Renal pelvis (tissue), 4 donors: Measurements from ENCODE around the gene PRSS33. TPM values are rescaled to one million over a fixed set of nuclear protein-coding genes. Genes with fewer than 3 reads are reported as not detected.

Source experiments
- DNase-seq: peaks from one replicate; pipeline ENCODE4 v3.0.0-alpha.2; 2013
- polyA plus RNA-seq, 3 donors: library from polyadenylated mRNA; unstranded; fragments of 120-200 nt; gene quantifications; one replicate each; pipeline ENCODE4 v1.2.1, GENCODE V29; 2013; ENCODE audit not compliant: insufficient read length in 3 of 3

The PRSS33 gene
- polyA plus RNA-seq, 3 donors, result 0.26 TPM; not detected in 2

DNA sequence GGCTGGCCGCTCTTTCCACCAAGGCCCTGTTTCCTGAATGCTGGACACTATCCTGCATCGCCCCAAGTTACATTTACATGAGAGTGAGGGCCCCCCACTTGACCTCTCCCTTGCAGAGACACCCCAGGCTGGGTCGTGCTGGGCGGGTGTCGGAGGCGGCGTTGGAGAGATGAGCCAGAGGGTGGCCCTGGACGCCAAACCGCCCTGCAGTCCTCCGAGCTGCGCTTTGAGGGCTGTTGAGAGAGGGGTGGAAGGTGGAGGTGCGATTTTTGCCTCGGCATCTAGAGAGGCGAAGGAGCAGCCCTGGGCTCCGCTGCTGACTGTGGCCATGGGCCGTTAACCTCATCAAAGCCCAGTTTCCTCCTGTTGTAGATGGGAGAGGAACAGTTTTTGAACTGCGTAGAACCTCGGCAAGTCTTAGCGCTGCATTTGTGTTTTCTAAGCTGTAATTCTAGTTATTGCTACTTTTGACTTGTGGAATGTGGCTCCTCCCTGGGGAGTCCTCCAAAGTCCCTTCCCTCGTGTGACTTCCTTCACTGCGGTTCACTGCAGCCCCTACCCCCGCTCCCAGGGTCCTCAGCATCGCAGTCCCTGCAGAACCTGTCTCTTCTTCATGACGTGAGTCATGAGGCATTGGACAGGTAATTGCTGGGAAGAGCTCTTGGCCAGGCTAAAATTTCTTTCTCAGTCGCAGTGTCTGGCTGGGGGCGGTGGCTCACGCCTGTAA is 9.3 kb downstream of the PRSS33 start:
- peak; percentile 55 for DNase-seq

DNA sequence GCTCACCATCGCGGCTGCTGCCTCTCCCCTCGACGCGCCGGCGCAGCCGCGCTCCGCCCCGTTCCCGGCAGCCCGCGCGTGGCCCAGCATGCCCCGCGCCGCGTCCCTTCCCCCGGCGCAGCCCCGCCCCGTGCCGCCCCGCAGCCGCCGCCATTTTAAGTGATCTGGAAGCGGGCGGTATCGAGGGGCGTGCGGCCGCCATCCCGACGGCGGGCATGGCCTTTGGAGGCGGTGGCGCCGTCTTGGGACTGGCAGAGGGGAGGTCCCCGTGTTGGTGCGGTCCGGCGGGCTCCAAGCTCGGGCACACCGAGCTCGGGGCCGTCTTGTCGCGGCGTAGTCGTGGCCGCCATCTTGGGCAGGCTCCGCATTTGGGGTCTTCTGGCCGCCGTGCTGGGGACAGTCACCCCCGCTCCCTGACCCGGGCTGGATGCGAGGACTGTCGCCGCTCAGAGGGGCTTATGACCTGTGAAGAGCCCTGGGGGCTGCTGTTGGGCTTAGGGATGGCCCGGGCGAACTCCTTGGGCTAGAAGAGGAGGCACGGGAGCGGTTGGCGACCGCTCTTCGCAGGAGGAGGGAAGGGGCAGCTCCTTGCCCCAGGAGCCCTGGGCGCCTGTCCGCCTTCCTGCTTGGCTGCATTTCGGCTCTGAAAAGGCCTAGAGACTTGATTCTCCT is 10.0 kb downstream of the PRSS33 start, which contains the start of gene ELOB:
Gene ELOB (minus strand): TSS at position 50 of the 672 bp plus-strand sequence. CDS start 41 bp downstream, at position 9.
- DNase-seq, result peak; percentile 87

DNA sequence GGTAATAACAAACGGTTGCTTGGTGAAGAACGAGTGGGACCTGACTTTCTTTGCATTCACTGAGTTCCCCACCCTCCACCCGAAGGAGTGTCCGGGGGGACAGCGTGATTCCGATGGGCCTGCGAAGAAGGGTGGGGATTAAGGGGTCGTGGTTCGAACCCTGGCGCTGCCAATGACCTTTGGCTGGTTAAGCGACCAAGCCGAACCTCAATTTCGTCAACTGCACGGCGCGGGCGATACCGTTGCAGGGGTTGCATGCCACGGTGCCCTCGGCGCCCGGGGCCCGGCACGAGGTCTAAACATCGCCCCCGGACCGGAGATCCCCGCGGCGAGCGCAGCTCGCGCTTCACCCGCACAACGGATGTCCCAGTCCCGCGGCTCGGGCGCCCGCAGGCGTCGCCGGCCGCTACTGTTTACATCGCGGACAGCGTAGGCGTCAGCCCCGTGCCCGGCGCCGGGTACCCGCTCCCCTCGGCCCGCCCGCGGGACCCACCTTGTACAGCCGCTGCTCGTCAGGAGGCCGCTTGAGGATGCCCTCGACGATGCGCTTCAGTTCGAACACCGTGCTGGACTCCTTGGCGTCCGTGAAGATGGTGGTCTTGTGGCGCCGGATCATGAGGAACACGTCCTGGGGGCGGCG is 10.7 kb downstream of the PRSS33 start:
- DNase-seq, result no peak

DNA sequence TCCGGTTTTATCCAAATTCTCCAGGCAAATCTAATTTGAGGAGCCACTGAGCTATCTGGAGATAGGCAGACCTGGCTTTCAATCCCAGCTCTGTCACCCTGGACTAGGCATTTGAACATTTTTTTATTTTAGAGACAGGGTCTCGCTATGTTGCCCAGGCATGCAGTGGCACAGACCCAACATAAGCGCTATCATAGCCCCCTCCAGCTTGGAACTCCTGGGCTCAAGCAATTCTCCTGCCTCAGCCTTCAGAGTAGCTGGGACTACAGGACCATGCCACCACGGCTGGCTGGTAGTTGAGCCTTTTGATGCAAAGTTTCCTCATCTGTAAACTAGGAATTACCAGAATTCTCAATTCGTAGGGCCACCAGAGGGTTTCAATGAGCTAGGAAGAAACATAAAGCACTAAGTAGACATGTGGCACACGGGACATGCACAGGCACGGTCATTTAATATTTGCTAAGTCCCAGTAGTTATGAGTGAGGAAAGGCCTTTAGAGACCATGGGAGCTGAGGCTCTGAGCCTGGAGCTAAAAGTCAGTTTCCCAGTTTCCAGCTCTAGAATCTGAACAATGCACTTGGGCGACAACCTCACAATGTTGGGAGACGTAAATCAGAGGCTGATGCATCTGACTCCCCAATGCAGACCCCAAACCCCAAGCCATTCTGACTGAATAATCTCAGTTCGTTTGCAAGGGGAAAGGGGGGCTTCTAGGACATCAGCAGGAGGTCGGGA is 11.4 kb downstream of the PRSS33 start:
- no peak for DNase-seq

GRCh38 chr16:2775131-2775716 is 12.1 kb downstream of the PRSS33 start:
- DNase-seq, result no peak

DNA sequence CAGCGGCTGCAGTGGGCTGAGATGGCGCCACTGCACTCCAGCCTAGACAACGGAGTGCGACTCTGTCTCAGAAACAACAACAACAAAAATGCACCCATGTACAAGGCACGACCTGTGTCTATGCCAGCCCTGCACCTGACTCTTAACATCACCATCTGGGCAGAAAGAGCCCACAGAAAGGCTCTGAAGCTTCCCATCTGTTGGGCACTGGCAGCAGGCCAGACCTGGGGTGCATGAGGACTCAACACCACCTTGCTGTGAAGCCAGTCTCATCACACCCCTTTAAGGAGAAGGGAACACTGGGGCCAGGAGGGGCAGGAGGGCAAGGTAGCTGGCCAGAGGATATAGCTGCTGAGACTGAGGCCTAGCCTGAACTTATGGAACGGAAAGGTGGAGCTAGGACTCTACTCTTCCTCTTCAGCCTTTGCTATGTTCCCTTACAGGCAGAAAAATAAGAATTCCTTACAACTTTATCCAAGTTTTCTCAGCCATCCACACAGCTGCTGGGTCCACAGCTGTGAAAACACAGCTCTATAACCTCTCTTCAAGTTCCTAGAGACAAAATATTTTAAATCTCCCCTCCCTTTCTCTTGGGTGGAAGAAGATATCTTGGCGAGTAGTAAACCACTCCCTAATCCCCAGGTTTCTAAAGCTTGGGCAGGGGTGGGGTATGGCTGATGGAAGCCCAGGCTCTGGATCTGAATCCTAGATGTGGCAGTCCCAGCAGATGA is 13.0 kb downstream of the PRSS33 start:
- DNase-seq, result no peak

GRCh38 chr16:2773188-2773968 is 14.0 kb downstream of the PRSS33 start:
- no peak for DNase-seq

DNA sequence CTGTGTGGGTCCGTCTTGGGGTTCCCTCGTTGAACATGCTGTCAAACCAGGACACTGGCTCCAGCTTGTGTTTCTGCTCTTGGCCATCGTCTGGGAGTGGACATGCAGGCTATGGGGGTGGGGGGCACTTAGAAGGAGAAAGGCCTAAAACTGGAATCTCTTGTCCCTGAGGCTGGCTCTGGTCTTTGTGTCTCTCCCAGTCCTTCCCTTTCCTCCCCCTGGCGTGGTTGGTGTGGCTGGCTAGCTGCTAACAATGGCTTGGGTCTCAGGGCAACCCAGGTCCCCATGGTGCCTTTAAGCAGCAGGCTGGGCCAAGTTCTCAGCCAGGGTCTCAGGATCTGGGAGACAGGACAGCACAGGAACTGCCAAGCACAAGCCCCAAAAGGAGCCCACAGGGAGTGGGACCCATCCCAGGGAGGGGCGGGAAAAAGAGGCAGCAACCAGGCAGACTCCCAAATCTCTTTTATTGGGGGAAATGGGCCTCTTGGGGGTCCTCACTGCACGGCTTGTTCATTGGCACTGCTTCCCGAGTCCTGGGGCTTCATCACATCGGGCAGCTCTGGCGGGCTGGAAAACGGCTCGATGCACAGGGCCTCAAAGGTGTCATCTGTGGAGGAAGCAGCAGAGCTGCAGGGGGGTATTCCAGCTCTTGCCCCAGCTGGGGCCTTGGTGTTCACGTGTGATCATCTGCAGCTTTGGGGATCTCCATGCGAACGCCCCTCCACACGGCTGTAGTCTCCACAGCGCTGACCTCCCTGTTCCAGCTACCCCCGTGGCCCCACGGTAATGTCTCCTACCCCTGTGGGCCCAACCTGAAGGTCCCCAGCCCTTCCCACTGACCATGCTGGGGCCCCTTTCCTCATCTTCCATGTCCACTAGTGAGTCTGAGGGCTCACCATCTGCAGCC is 15.6 kb downstream of the PRSS33 start:
- no peak for DNase-seq

GRCh38 chr16:2770057-2770951 is 17.1 kb downstream of the PRSS33 start:
- DNase-seq, result no peak

DNA sequence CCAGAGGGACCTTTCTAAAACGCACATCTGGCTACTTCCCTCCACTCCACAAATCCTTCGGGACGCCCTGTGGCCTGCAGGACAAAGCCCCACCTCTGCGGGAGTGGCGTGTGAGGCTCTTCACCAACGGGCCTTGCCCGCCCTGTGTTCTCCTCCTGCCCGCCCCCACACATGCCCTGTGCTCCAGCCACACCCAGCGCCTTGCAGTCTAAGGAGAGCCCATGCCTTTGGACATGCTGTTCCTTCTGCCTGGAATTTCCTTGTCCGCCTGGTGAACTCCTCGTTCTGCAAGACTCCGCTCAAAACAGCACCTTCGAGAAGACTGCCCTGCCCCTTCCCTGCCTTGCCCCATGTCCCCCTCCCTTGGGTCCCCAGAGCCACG is 17.7 kb downstream of the PRSS33 start:
- DNase-seq, result no peak

DNA sequence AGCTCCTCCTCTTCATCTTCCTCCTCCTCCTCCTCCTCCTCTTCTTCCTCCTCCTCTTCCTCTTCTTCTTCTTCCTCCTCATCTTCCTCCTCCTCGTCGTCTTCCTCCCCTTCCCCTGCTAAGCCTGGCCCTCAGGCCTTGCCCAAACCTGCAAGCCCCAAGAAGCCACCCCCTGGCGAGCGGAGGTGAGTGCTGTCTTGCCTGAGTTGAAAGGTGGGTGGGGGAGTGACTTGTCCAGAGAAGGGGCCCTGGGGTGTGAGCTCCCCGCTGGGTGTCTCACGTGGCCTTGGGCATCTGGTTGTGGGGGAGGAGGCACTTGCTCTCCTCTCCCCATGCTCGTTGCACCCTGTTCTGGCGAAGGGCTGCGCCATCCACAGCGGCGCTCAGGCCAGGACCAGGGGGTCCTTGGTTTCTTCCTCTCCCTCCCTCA is 18.2 kb downstream of the PRSS33 start:
- no peak for DNase-seq

- DNase-seq, result no peak
These were observed 18.8 kb downstream of the PRSS33 start for GRCh38 chr16:2768403-2769089.

GRCh38 chr16:2767891-2768290 is 19.5 kb downstream of the PRSS33 start:
- DNase-seq, result no peak

DNA sequence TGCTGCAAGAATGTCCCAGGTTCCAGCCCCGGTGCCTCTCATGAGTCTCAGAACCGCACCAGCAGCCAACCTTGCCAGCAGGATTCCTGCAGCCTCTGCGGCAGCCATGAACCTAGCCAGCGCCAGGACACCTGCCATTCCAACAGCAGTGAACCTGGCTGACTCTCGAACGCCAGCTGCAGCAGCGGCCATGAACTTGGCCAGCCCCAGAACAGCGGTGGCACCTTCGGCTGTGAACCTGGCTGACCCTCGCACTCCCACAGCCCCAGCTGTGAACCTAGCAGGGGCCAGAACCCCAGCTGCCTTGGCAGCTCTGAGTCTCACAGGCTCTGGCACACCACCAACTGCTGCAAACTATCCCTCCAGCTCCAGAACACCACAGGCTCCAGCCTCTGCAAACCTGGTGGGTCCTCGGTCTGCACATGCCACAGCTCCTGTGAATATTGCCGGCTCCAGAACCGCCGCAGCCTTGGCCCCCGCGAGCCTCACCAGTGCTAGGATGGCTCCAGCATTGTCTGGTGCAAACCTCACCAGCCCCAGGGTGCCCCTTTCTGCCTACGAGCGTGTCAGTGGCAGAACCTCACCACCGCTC is 20.1 kb downstream of the PRSS33 start:
- DNase-seq, result no peak

- no peak for DNase-seq
These were observed 20.8 kb downstream of the PRSS33 start for GRCh38 chr16:2766430-2767139.
